Right lobe of liver (tissue), 4 donors: ENCODE data around the gene CDH2.

Experiments
- CTCF ChIP-seq, 4 donors: fragments of 200-600 bp in 3 of 4; fragments of 450-650 bp in 1 of 4; IDR thresholded peaks; one replicate each; pipeline versions ENCODE4 v1.5.1 to v1.8.0; 2016 to 2022; ENCODE audit warnings: antibody characterized with exemption in 4 of 4, mild to moderate bottlenecking in 2 of 4
- POLR2A ChIP-seq: fragments of 450-650 bp; IDR thresholded peaks from one replicate; pipeline ENCODE4 v1.6.1; 2017; ENCODE audit warnings: antibody characterized with exemption, mild to moderate bottlenecking
- donor health status: DM: no; HTN: no; CAD: no.
- donor health status: DM: no; HTN: no; CAD: no.
- donor health status: DM: no; HTN: yes; CAD: no.

DNA sequence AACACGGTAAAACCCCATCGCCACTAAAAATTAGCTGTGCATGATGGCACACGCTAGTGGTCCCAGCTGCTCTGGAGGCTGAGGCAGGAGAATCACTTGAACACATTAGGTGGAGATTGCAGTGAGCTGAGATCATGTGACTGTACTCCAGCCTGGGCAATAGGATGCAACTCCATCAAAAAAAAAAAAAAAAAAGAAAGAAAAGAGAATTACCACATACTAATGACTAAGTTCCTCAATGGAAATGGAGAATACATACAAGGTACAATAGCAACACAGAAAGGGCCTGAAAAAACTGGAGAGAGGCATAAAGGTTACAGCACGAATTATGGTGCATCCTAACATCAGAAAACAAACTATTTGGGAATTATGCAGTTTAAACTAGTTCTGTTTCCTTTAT is 81.3 kb downstream of the CDH2 start:
- TF ChIP-seq CTCF (IDR thresholded peaks at IDR 0.05) (no peak), POLR2A (no peak)
